Left ventricle myocardium inferior (tissue), 1 donor: Measurements from ENCODE around the gene CNTLN. TPM values are rescaled to one million over a fixed set of nuclear protein-coding genes. Genes with fewer than 3 reads are reported as not detected.

Experiments
- DNase-seq: peaks from one replicate; pipeline ENCODE4 v3.0.0-alpha.2; 2020
- H3K27ac ChIP-seq: fragments of 200-600 bp; replicated peaks from 2 replicates; pipeline ENCODE4 v1.8.0; 2021
- H3K27me3 ChIP-seq: fragments of 200-600 bp; 2 replicates; pipeline ENCODE4 v1.8.0; 2021; ENCODE audit warnings: low read depth
- H3K36me3 ChIP-seq: fragments of 200-600 bp; 2 replicates; pipeline ENCODE4 v1.8.0; 2021
- H3K4me1 ChIP-seq: fragments of 200-600 bp; 2 replicates; pipeline ENCODE4 v1.8.0; 2021
- H3K4me3 ChIP-seq: fragments of 200-600 bp; 2 replicates; pipeline ENCODE4 v1.8.0; 2021; ENCODE audit warnings: mild to moderate bottlenecking, moderate library complexity
- H3K9me3 ChIP-seq: fragments of 200-600 bp; replicated peaks from 2 replicates; pipeline ENCODE4 v1.8.0; 2021
- CTCF ChIP-seq: fragments of 200-600 bp; IDR thresholded peaks from 2 replicates; pipeline ENCODE4 v1.8.0; 2021; ENCODE audit warnings: antibody characterized with exemption, mild to moderate bottlenecking, borderline replicate concordance
- intact Hi-C: fragments of 100-400 bp; cut with micrococcal nuclease; formaldehyde crosslinking; loops from one replicate; pipeline ENCODE4 v1.11.0; 2022
- long read RNA-seq: library from polyadenylated mRNA; unstranded; transcript quantifications from one replicate; pipeline ENCODE4 v2.0.0, GENCODE V29; 2021
- total RNA-seq: library from RNA; stranded (reverse); fragmentation: NEBNext Ultra II Directional; extraction: Animal tissue kit (Norgen Biotek cat#: 25700); gene quantifications from one replicate; pipeline ENCODE4 v1.2.1, GENCODE V29; 2021
- donor health status: DM: no; HTN: yes; CAD: no; lungs with severe emphysema.

Gene CNTLN
- total RNA-seq, result 3.5 TPM
- long read RNA-seq, partial matches to known transcripts, result 0 of 1 reads
- long read RNA-seq, other reads (novel, unspliced or antisense), result 1 of 1 reads

GRCh38 chr9:17134396-17135294 is at the start of gene CNTLN:
TSS of gene CNTLN (plus strand) at chr9:17135040. CDS start at chr9:17135066, 26 bp downstream.
- intact Hi-C loops, result no loop called here
- no peaks in the 10 kb centered on the region for H3K36me3 ChIP-seq
- H3K4me1 ChIP-seq, result peaks cover 19% of the 10 kb centered on the region
- H3K27ac ChIP-seq, result peak within 1 kb of the TSS; percentile 88
- H3K4me3 ChIP-seq, result peak within 1 kb of the TSS; percentile 89
- no peaks in the 10 kb centered on the region for H3K27me3 ChIP-seq
- no peak for TF ChIP-seq CTCF
- H3K9me3 ChIP-seq, result no peaks in the 10 kb centered on the region
- DNase-seq, result peak; percentile 97

GRCh38 chr9:17088566-17088965 is 46.3 kb upstream of the CNTLN start:
- Histone ChIP-seq H3K9me3 (no peaks in the 10 kb centered on the region), H3K36me3 (no peaks in the 10 kb centered on the region), H3K4me1 (no peaks in the 10 kb centered on the region), H3K27ac (no peak overlapping the region), H3K4me3 (no peak overlapping the region), H3K27me3 (peaks cover 6% of the 10 kb centered on the region)
- TF ChIP-seq CTCF, result no peak
- intact Hi-C loops, result no loop called here
- no peak for DNase-seq

GRCh38 chr9:17090041-17090440 is 44.8 kb upstream of the CNTLN start:
- Histone ChIP-seq H3K9me3 (no peaks in the 10 kb centered on the region), H3K4me1 (no peaks in the 10 kb centered on the region), H3K27ac (no peak overlapping the region), H3K36me3 (no peaks in the 10 kb centered on the region), H3K4me3 (no peak overlapping the region), H3K27me3 (peaks cover 9% of the 10 kb centered on the region)
- intact Hi-C loops, result no loop called here
- TF ChIP-seq CTCF, result no peak
- no peak for DNase-seq

GRCh38 chr9:17116400-17116837 is 18.4 kb upstream of the CNTLN start:
- Histone ChIP-seq H3K9me3 (no peaks in the 10 kb centered on the region), H3K36me3 (no peaks in the 10 kb centered on the region), H3K27me3 (no peaks in the 10 kb centered on the region), H3K27ac (no peak overlapping the region), H3K4me1 (no peaks in the 10 kb centered on the region), H3K4me3 (no peak overlapping the region)
- intact Hi-C loops, result loop anchor here (5.0 kb wide), 1 partner anchor 346 kb away; no protein-coding TSS in a partner anchor
- DNase-seq, result no peak
- TF ChIP-seq CTCF, result peak; percentile 69

- H3K9me3 ChIP-seq, result no peaks in the 10 kb centered on the region
- DNase-seq, result no peak
- H3K4me3 ChIP-seq, result no peak overlapping the region
- no peak overlapping the region for H3K27ac ChIP-seq
- no peaks in the 10 kb centered on the region for H3K27me3 ChIP-seq
- no peaks in the 10 kb centered on the region for H3K36me3 ChIP-seq
- TF ChIP-seq CTCF, result no peak
- intact Hi-C loops, result loop anchor here (5.0 kb wide), 1 partner anchor 345 kb away; no protein-coding TSS in a partner anchor
- no peaks in the 10 kb centered on the region for H3K4me1 ChIP-seq
These were observed 17.5 kb upstream of the CNTLN start for GRCh38 chr9:17117372-17117771.
